ENCODE measurements around the gene SPINDOC.

The SPINDOC gene

GRCh38 chr11:63783925-63784592, 29.2 kb upstream of the SPINDOC start:
- DNase-seq: no peak
- no peaks in the 10 kb centered on the region for H3K36me3 ChIP-seq
- no peak overlapping the region for H3K4me3 ChIP-seq (ENCODE audit: low read depth, low read length)
- no peaks in the 10 kb centered on the region for H3K27me3 ChIP-seq (ENCODE audit: insufficient read depth, low read depth, severe bottlenecking)
- no peaks in the 10 kb centered on the region for H3K9me3 ChIP-seq (ENCODE audit: severe bottlenecking)
- TF ChIP-seq CTCF (IDR thresholded peaks at IDR 0.05; ENCODE audit: low read depth, low read length): no peak
- H3K27ac ChIP-seq: peak overlapping the region; percentile 28; the same call in 1 of the 2 replicates

GRCh38 chr11:63785823-63786222, 27.4 kb upstream of the SPINDOC start:
- Histone ChIP-seq H3K4me3 (ENCODE audit: low read depth, low read length) (no peak overlapping the region), H3K27ac (no peak overlapping the region), H3K27me3 (ENCODE audit: insufficient read depth, low read depth, severe bottlenecking) (no peaks in the 10 kb centered on the region), H3K36me3 (no peaks in the 10 kb centered on the region), H3K9me3 (ENCODE audit: severe bottlenecking) (peaks cover 2% of the 10 kb centered on the region)
- no peak for TF ChIP-seq CTCF (IDR thresholded peaks at IDR 0.05; ENCODE audit: low read depth, low read length)
- no peak for DNase-seq

GRCh38 chr11:63791495-63792167, 21.6 kb upstream of the SPINDOC start:
- H3K9me3 ChIP-seq (ENCODE audit: severe bottlenecking): peaks cover 20% of the 10 kb centered on the region
- DNase-seq: no peak
- H3K27ac ChIP-seq: no peak overlapping the region
- no peaks in the 10 kb centered on the region for H3K27me3 ChIP-seq (ENCODE audit: insufficient read depth, low read depth, severe bottlenecking)
- no peak overlapping the region for H3K4me3 ChIP-seq (ENCODE audit: low read depth, low read length)
- H3K36me3 ChIP-seq: no peaks in the 10 kb centered on the region
- no peak for TF ChIP-seq CTCF (IDR thresholded peaks at IDR 0.05; ENCODE audit: low read depth, low read length)

GRCh38 chr11:63793161-63793560, 20.1 kb upstream of the SPINDOC start:
- no peak for DNase-seq
- H3K9me3 ChIP-seq (ENCODE audit: severe bottlenecking): peaks cover 20% of the 10 kb centered on the region

GRCh38 chr11:63795066-63795465, 18.2 kb upstream of the SPINDOC start:
- Histone ChIP-seq H3K27me3 (ENCODE audit: insufficient read depth, low read depth, severe bottlenecking) (no peaks in the 10 kb centered on the region), H3K9me3 (ENCODE audit: severe bottlenecking) (peaks cover 20% of the 10 kb centered on the region), H3K4me3 (ENCODE audit: low read depth, low read length) (no peak overlapping the region), H3K36me3 (no peaks in the 10 kb centered on the region), H3K27ac (no peak overlapping the region)
- no peak for DNase-seq
- no peak for TF ChIP-seq CTCF (IDR thresholded peaks at IDR 0.05; ENCODE audit: low read depth, low read length)

More at GRCh38 chr11:63793161-63793560, 20.1 kb upstream of the SPINDOC start:
- Histone ChIP-seq H3K27ac (no peak overlapping the region), H3K27me3 (ENCODE audit: insufficient read depth, low read depth, severe bottlenecking) (no peaks in the 10 kb centered on the region), H3K4me3 (ENCODE audit: low read depth, low read length) (no peak overlapping the region), H3K36me3 (no peaks in the 10 kb centered on the region)
- no peak for TF ChIP-seq CTCF (IDR thresholded peaks at IDR 0.05; ENCODE audit: low read depth, low read length)

Data from WERI-Rb-1 (cell line).